HCT116 (cell line): ENCODE measurements around the gene STON1.

Source experiments
- CEBPB ChIP-seq: IDR thresholded peaks from 2 replicates; pipeline ENCODE4 v1.6.1; 2012; ENCODE audit warnings: low read depth
- EGR1 ChIP-seq: IDR thresholded peaks from 2 replicates; pipeline ENCODE4 v1.6.1; 2012; ENCODE audit warnings: low read depth
- ELF1 ChIP-seq: IDR thresholded peaks from 2 replicates; pipeline ENCODE4 v1.6.1; 2012; ENCODE audit warnings: low read depth, borderline replicate concordance
- EZH2 ChIP-seq: fragments of 200-600 bp; sonication (generic); IDR thresholded peaks from 2 replicates; pipeline ENCODE4 v1.6.1; 2017; ENCODE audit warnings: antibody characterized with exemption, mixed run types
- POLR2A ChIP-seq: IDR thresholded peaks from 2 replicates; pipeline ENCODE4 v1.7.0; 2011; ENCODE audit warnings: borderline replicate concordance; ENCODE audit not compliant: insufficient read depth, insufficient read length; ENCODE audit errors: extremely low read depth
- RAD21 ChIP-seq: IDR thresholded peaks from 2 replicates; pipeline ENCODE4 v1.6.1; 2012; ENCODE audit warnings: low read depth, mild to moderate bottlenecking
- TF ChIP-seq, protein P1 (sequence below), 3 experiments: fragments of 200-600 bp in 1 of 3; sonication (generic) in 1 of 3; IDR thresholded peaks in 2 of 3; conservative IDR thresholded peaks in 1 of 3; 2 replicates each; pipeline ENCODE4 v1.5.1; 2012 to 2017; ENCODE audit warnings: low read depth in 2 of 3, low read length in 2 of 3, antibody characterized with exemption in 1 of 3, borderline replicate concordance in 1 of 3, control low read depth in 1 of 3, mild to moderate bottlenecking in 1 of 3, mixed read lengths in 1 of 3, mixed run types in 1 of 3, moderate library complexity in 1 of 3; ENCODE audit not compliant: insufficient read depth in 1 of 3

DNA sequence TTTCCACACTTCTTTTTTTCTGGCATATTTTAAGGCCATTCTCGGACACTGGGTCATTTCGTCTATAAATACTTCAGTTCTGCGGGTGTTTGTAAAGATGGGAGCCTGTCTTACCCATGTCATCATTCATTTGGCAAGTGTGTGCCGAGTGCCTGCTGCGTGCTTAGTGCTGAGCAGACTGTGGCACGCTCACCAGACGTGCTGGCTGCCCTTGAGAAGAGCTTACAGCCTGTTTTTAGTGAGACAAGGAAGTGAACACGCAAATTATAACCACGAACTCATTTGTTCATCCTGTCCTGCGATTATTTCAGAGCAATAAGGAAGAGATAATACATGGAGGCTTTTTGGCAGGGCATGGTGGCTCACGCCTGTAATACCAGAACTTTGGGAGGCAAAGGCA is 10.4 kb upstream of the STON1 start:
- TF ChIP-seq ELF1 = no peak
- TF ChIP-seq, protein P1, sequence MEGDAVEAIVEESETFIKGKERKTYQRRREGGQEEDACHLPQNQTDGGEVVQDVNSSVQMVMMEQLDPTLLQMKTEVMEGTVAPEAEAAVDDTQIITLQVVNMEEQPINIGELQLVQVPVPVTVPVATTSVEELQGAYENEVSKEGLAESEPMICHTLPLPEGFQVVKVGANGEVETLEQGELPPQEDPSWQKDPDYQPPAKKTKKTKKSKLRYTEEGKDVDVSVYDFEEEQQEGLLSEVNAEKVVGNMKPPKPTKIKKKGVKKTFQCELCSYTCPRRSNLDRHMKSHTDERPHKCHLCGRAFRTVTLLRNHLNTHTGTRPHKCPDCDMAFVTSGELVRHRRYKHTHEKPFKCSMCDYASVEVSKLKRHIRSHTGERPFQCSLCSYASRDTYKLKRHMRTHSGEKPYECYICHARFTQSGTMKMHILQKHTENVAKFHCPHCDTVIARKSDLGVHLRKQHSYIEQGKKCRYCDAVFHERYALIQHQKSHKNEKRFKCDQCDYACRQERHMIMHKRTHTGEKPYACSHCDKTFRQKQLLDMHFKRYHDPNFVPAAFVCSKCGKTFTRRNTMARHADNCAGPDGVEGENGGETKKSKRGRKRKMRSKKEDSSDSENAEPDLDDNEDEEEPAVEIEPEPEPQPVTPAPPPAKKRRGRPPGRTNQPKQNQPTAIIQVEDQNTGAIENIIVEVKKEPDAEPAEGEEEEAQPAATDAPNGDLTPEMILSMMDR (IDR thresholded peaks at IDR 0.05 in 2 of 3, conservative IDR thresholded peaks at IDR 0.05 in 1 of 3; ENCODE audit: borderline replicate concordance in 1 of 3, insufficient read depth in 1 of 3, low read depth in 2 of 3, low read length in 2 of 3) = no peak
- TF ChIP-seq EGR1 = no peak
- TF ChIP-seq CEBPB = no peak
- no peak for TF ChIP-seq EZH2
- TF ChIP-seq RAD21 = no peak
- no peak for TF ChIP-seq POLR2A
